Trophoblast cell (in vitro differentiated cells and primary cell): ENCODE measurements around the gene SIX3.

Source experiments
- DNase-seq, 2 donors: peaks; one replicate each; pipeline ENCODE4 v3.0.0-alpha.2; 2016
- H2AFZ ChIP-seq: 2 replicates; pipeline ENCODE4 v1.6.1; 2013; ENCODE audit warnings: low read length, moderate library complexity, mild to moderate bottlenecking; ENCODE audit not compliant: insufficient read depth, poor library complexity
- H2AK5ac ChIP-seq: 2 replicates; pipeline ENCODE4 v1.6.1; 2013; ENCODE audit warnings: mild to moderate bottlenecking, low read length
- H2BK120ac ChIP-seq: 2 replicates; pipeline ENCODE4 v1.6.1; 2013; ENCODE audit warnings: low read length, mild to moderate bottlenecking, moderate library complexity; ENCODE audit not compliant: insufficient read depth, poor library complexity
- H2BK12ac ChIP-seq: 2 replicates; pipeline ENCODE4 v1.6.1; 2013; ENCODE audit warnings: mild to moderate bottlenecking, low read length, moderate library complexity
- H2BK5ac ChIP-seq: 2 replicates; pipeline ENCODE4 v1.6.1; 2013; ENCODE audit warnings: low read length, low read depth, moderate library complexity, mild to moderate bottlenecking; ENCODE audit not compliant: poor library complexity
- H3K14ac ChIP-seq: 2 replicates; pipeline ENCODE4 v1.6.1; 2013; ENCODE audit warnings: mild to moderate bottlenecking, low read length
- H3K18ac ChIP-seq: 2 replicates; pipeline ENCODE4 v1.6.1; 2013; ENCODE audit warnings: mild to moderate bottlenecking, low read length
- H3K23ac ChIP-seq: 2 replicates; pipeline ENCODE4 v1.6.1; 2013; ENCODE audit warnings: low read length
- H3K27ac ChIP-seq: 2 replicates; pipeline ENCODE4 v1.5.1; 2013; ENCODE audit warnings: low read depth, mild to moderate bottlenecking, inconsistent platforms, low read length, moderate library complexity
- H3K27me3 ChIP-seq: 2 replicates; pipeline ENCODE4 v1.6.1; 2013; ENCODE audit warnings: inconsistent platforms, mild to moderate bottlenecking, low read length, moderate library complexity; ENCODE audit not compliant: insufficient read depth
- H3K36me3 ChIP-seq, 2 experiments: 1 replicate in 1 of 2; 2 replicates in 1 of 2; pipeline ENCODE4 v1.6.1; 2013; ENCODE audit warnings: low read length in 2 of 2, mild to moderate bottlenecking in 2 of 2, moderate library complexity in 1 of 2; ENCODE audit not compliant: insufficient read depth in 2 of 2, control insufficient read depth in 1 of 2
- H3K4ac ChIP-seq: 2 replicates; pipeline ENCODE4 v1.6.1; 2013; ENCODE audit warnings: low read depth, mild to moderate bottlenecking, low read length, moderate library complexity
- H3K4me1 ChIP-seq, 2 experiments: 1 replicate in 1 of 2; 2 replicates in 1 of 2; pipeline ENCODE4 v1.6.1; 2013; ENCODE audit warnings: low read length in 2 of 2, mild to moderate bottlenecking in 2 of 2, moderate library complexity in 1 of 2; ENCODE audit not compliant: insufficient read depth in 2 of 2, control insufficient read depth in 1 of 2
- H3K4me2 ChIP-seq: 2 replicates; pipeline ENCODE4 v1.6.1; 2013; ENCODE audit warnings: inconsistent platforms, mild to moderate bottlenecking, low read length, moderate library complexity
- H3K4me3 ChIP-seq: 2 replicates; pipeline ENCODE4 v1.5.1; 2013; ENCODE audit warnings: mild to moderate bottlenecking, low read depth, low read length, inconsistent platforms
- H3K79me1 ChIP-seq: one replicate; pipeline ENCODE4 v1.6.1; 2013; ENCODE audit warnings: low read length
- H3K79me2 ChIP-seq: 2 replicates; pipeline ENCODE4 v1.6.1; 2013; ENCODE audit warnings: low read length, mild to moderate bottlenecking; ENCODE audit not compliant: control insufficient read depth, insufficient read depth, poor library complexity
- H3K9ac ChIP-seq: 2 replicates; pipeline ENCODE4 v1.6.1; 2013; ENCODE audit warnings: mild to moderate bottlenecking, low read length
- H3K9me3 ChIP-seq: 2 replicates; pipeline ENCODE4 v1.6.1; 2013; ENCODE audit warnings: low read depth, mild to moderate bottlenecking, control low read depth, inconsistent platforms, low read length; ENCODE audit not compliant: insufficient read depth
- H4K12ac ChIP-seq: 2 replicates; pipeline ENCODE4 v1.6.1; 2013; ENCODE audit warnings: low read depth, mild to moderate bottlenecking, low read length, moderate library complexity
- H4K8ac ChIP-seq: 2 replicates; pipeline ENCODE4 v1.6.1; 2013; ENCODE audit warnings: low read depth, mild to moderate bottlenecking, low read length, moderate library complexity
- H4K91ac ChIP-seq: one replicate; pipeline ENCODE4 v1.6.1; 2013; ENCODE audit warnings: low read depth, mild to moderate bottlenecking, low read length, moderate library complexity
- WGBS: extraction: QIAGEN DNeasy Blood & Tissue Kit; methylation state at CpG from one replicate; pipeline ENCODE4 v1.1.7; 2013; ENCODE audit warnings: missing lambda C conversion rate; ENCODE audit not compliant: insufficient read length, insufficient coverage; ENCODE audit errors: extremely low coverage; 5-methylcytosine and 5-hydroxymethylcytosine counted together

Gene SIX3

DNA sequence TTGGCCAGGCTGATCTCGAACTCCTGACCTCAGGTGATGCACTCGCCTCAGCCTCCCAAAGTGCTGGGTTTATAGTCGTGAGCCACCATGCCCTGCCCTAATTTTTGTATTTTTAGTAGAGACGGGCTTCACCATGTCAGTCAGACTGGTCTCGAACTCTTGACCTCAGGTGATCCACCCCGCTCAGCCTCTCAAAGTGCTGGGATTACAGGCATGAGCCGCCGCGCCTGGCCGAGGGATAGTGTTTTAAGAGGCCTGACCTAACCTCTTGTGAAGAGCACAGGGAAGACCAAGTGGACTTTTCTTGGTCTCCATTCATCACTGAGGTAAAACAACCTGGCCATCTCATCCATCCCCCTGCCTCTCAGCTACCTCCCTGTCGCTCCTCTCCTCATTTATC, 38.1 kb downstream of the SIX3 start:
- H3K4ac ChIP-seq = no peak overlapping the region
- no peak overlapping the region for H4K8ac ChIP-seq
- H3K4me1 ChIP-seq = peaks cover 0 to 4% of the 10 kb centered on the region in 2 experiments
- no peaks in the 10 kb centered on the region for H3K36me3 ChIP-seq
- H2BK12ac ChIP-seq = no peak overlapping the region
- H3K9me3 ChIP-seq = peaks cover 1% of the 10 kb centered on the region
- no peaks in the 10 kb centered on the region for H3K79me1 ChIP-seq
- H4K91ac ChIP-seq = no peak overlapping the region
- no peak overlapping the region for H3K27ac ChIP-seq
- no peak overlapping the region for H2BK120ac ChIP-seq
- H3K4me3 ChIP-seq = no peak overlapping the region
- H3K18ac ChIP-seq = no peak overlapping the region
- no peak overlapping the region for H2AK5ac ChIP-seq
- H3K27me3 ChIP-seq = no peaks in the 10 kb centered on the region
- no peaks in the 10 kb centered on the region for H3K79me2 ChIP-seq
- no peak overlapping the region for H2BK5ac ChIP-seq
- no peak for DNase-seq
- no peak overlapping the region for H3K4me2 ChIP-seq
- no peak overlapping the region for H2AFZ ChIP-seq
- no peak overlapping the region for H3K14ac ChIP-seq
- no peak overlapping the region for H4K12ac ChIP-seq
- H3K9ac ChIP-seq = no peak overlapping the region
- no peak overlapping the region for H3K23ac ChIP-seq
- no CpG with 5 or more reads among the region's 11 CpGs for WGBS

- Histone ChIP-seq H3K79me2 (no peaks in the 10 kb centered on the region), H2AFZ (no peak overlapping the region), H3K23ac (no peak overlapping the region), H4K12ac (no peak overlapping the region), H3K4ac (no peak overlapping the region), H2BK12ac (no peak overlapping the region), H3K79me1 (no peaks in the 10 kb centered on the region), H3K4me3 (no peak overlapping the region), H3K4me1 (no peaks in the 10 kb centered on the region), H3K4me2 (no peak overlapping the region), H4K8ac (no peak overlapping the region), H3K18ac (no peak overlapping the region), H2BK5ac (no peak overlapping the region), H3K9me3 (peaks cover 1% of the 10 kb centered on the region), H4K91ac (no peak overlapping the region), H3K36me3 (no peaks in the 10 kb centered on the region), H3K27ac (no peak overlapping the region), H2BK120ac (no peak overlapping the region), H3K9ac (no peak overlapping the region), H2AK5ac (no peak overlapping the region), H3K27me3 (no peaks in the 10 kb centered on the region), H3K14ac (no peak overlapping the region)
- no peak for DNase-seq
- no CpG with 5 or more reads among the region's 9 CpGs for WGBS
Measured at GRCh38 chr2:44980751-44981713, 39.5 kb downstream of the SIX3 start.

DNA sequence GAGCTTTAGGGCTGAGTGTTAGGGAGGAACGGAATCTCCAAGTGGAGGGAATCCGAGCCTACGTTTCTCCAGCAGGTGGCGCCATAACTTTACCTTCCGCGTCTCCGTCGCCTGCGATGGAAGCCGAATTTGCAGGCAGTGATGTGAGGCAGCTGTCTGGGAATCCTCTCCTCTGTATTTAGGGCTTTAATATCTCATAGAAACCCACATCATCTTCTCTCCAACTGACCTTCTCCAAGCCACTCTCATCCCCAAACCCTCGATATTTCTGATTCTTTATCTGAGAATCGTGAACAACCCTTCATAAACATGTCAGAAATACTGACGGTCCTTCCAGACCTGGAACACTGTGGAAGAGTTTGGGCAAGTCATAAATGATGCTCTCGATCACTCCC, 40.2 kb downstream of the SIX3 start:
- peak; percentile 44 to 86 for DNase-seq
- no peaks in the 10 kb centered on the region for H3K79me2 ChIP-seq

DNA sequence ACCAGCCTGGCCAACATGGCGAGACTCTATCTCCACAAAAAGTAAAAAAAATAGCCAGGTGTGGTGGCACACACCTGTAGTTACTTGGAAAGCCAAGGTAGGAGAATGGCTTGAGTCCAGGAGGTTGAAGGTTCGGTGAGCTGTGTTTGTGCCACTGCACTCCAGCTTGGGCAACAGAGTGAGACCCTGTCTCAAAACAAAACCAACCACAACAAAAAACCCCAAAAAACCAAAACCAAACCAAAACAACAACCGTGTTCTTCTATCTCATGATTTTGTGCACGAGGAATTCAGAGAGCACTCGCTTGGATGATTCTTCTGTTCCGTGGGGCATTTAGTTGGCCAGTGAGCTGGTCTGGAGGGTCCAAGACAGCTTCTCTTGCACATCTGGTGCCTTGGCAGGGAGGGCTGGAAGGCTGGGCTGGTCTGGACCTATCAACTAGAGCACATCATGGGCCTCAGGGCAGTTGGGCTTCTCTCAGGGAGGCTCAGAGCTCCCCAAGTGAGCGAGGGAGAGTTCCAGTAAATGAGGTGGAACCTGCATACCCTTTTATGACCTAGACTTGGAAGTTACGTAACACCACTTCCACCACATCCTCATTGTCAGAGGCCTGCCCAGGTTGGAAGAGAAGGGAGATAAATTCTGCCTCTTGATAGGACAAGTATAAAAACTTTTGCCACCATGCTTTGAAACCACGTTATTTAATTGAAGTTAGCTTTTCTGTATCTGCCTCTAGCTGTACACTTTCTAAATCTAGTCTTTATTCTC, 42.5 kb downstream of the SIX3 start:
- Histone ChIP-seq H3K23ac (no peak overlapping the region), H4K12ac (no peak overlapping the region), H2AFZ (no peak overlapping the region), H3K14ac (no peak overlapping the region), H2BK5ac (no peak overlapping the region), H3K9ac (no peak overlapping the region), H3K27me3 (no peaks in the 10 kb centered on the region), H4K8ac (no peak overlapping the region), H3K4me3 (no peak overlapping the region), H3K79me1 (no peaks in the 10 kb centered on the region), H3K79me2 (no peaks in the 10 kb centered on the region), H3K9me3 (peaks cover 1% of the 10 kb centered on the region), H3K4me2 (no peak overlapping the region), H3K18ac (no peak overlapping the region), H3K27ac (no peak overlapping the region), H3K4ac (no peak overlapping the region), H2AK5ac (no peak overlapping the region), H3K36me3 (no peaks in the 10 kb centered on the region), H3K4me1 (no peaks in the 10 kb centered on the region), H2BK12ac (no peak overlapping the region), H4K91ac (no peak overlapping the region), H2BK120ac (no peak overlapping the region)
- no CpG with 5 or more reads among the region's 9 CpGs for WGBS
- no peak for DNase-seq

More for the DNA sequence above, 40.2 kb downstream of the SIX3 start:
- Histone ChIP-seq H2BK5ac (no peak overlapping the region), H3K9ac (no peak overlapping the region), H3K4ac (no peak overlapping the region), H4K12ac (no peak overlapping the region), H2BK12ac (no peak overlapping the region), H4K8ac (no peak overlapping the region), H2BK120ac (no peak overlapping the region), H2AFZ (no peak overlapping the region), H3K4me1 (no peaks in the 10 kb centered on the region), H3K14ac (no peak overlapping the region), H3K27ac (no peak overlapping the region), H4K91ac (no peak overlapping the region), H3K18ac (no peak overlapping the region), H3K27me3 (no peaks in the 10 kb centered on the region), H3K4me2 (no peak overlapping the region), H3K4me3 (no peak overlapping the region), H3K36me3 (no peaks in the 10 kb centered on the region), H2AK5ac (no peak overlapping the region), H3K23ac (no peak overlapping the region), H3K79me1 (no peaks in the 10 kb centered on the region), H3K9me3 (peaks cover 1% of the 10 kb centered on the region)
- WGBS = no CpG with 5 or more reads among the region's 14 CpGs
